ENCODE results near the gene COL15A1.

COL15A1 gene

DNA sequence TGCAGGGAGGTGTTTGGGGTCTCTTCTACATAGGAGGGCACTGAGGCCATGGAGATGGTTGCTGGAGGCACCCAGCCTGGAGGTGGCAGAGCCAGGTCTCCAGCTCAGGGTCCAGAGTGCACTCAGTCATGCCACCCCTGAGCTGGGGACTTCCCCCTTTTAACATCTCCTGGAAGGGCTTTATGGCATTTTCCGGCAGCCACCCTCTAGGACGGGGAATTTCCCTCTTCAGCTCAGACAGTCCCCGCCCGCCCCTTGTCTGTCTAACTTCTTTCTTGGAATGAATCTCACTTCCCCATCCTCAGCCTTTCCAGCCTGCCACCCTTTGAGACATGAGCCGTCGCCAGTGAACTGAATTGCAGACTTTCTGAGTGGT lies 49.9 kb downstream of the COL15A1 start:
- TF ChIP-seq CTCF (IDR thresholded peaks at IDR 0.05; ENCODE audit: low read depth, low read length, missing control alignments): no peak
- H3K4me3 ChIP-seq (replicated peaks; ENCODE audit: low read depth, low read length): no peak overlapping the region
- no peak for DNase-seq (ENCODE audit: extremely low read depth, low read depth)

GRCh38 chr9:98994172-98995058 lies 50.7 kb downstream of the COL15A1 start:
- TF ChIP-seq CTCF (IDR thresholded peaks at IDR 0.05; ENCODE audit: low read depth, low read length, missing control alignments): no peak
- H3K4me3 ChIP-seq (replicated peaks; ENCODE audit: low read depth, low read length): no peak overlapping the region
- no peak for DNase-seq (ENCODE audit: extremely low read depth, low read depth)

DNA sequence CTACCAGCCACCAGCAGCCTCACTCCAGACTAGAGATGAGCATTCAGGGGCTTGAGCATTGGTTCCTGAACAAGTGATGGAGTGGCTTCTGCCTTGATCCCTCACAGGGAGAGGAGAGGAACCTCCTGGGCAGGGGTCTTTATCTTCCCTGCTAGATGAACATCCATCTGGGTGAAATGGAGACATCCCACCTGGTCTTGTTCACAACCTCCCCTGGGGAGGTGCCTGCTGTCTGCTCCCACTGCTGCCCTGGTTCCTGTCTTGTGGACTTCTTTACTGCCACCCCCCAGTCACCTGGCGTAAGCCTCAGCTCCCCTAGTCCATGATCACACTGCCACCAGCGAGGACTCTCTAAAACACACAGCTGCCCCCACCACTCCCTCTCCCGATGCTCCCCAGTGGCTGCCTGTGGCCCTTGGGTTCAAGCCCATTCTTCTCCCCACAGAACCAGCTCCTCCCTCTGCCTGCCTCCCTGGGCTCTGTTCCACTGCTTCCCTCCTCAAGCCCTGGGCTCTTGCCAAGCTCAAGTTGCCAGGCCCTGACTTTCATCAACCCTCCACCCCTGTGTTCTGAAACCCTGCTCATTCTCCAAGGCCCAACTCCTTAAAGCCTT lies 51.5 kb downstream of the COL15A1 start:
- no peak for TF ChIP-seq CTCF (IDR thresholded peaks at IDR 0.05; ENCODE audit: low read depth, low read length, missing control alignments)
- no peak overlapping the region for H3K4me3 ChIP-seq (replicated peaks; ENCODE audit: low read depth, low read length)
- no peak for DNase-seq (ENCODE audit: extremely low read depth, low read depth)

- H3K4me3 ChIP-seq (replicated peaks; ENCODE audit: low read depth, low read length): no peak overlapping the region
- DNase-seq (ENCODE audit: extremely low read depth, low read depth): no peak
- no peak for TF ChIP-seq CTCF (IDR thresholded peaks at IDR 0.05; ENCODE audit: low read depth, low read length, missing control alignments)
Measured at GRCh38 chr9:98995971-98996504, 52.3 kb downstream of the COL15A1 start.

GRCh38 chr9:98997604-98998003 lies 53.9 kb downstream of the COL15A1 start:
- TF ChIP-seq CTCF (IDR thresholded peaks at IDR 0.05; ENCODE audit: low read depth, low read length, missing control alignments): no peak
- no peak for DNase-seq (ENCODE audit: extremely low read depth, low read depth)
- no peak overlapping the region for H3K4me3 ChIP-seq (replicated peaks; ENCODE audit: low read depth, low read length)

- H3K4me3 ChIP-seq (replicated peaks; ENCODE audit: low read depth, low read length): no peak overlapping the region
- peak; percentile 91 for TF ChIP-seq CTCF (IDR thresholded peaks at IDR 0.05; ENCODE audit: low read depth, low read length, missing control alignments)
- DNase-seq (ENCODE audit: extremely low read depth, low read depth): peak; percentile 19
Measured at GRCh38 chr9:98998441-98999151, 54.9 kb downstream of the COL15A1 start.
